Mesenchymal stem cell (in vitro differentiated cells and primary cell): ENCODE data around the gene ACACA.

Source experiments
- DNase-seq: peaks from one replicate; pipeline ENCODE4 v3.0.0-alpha.2; 2013
- H2AFZ ChIP-seq: one replicate; pipeline ENCODE4 v1.6.1; 2013; ENCODE audit warnings: low read depth, mild to moderate bottlenecking, control low read depth, inconsistent platforms, low read length, moderate library complexity
- H2AK5ac ChIP-seq: 2 replicates; pipeline ENCODE4 v1.6.1; 2013; ENCODE audit warnings: low read length, moderate library complexity, mild to moderate bottlenecking, inconsistent platforms; ENCODE audit not compliant: severe bottlenecking
- H2BK120ac ChIP-seq: one replicate; pipeline ENCODE4 v1.6.1; 2013; ENCODE audit warnings: low read depth, mild to moderate bottlenecking, inconsistent platforms, low read length, moderate library complexity
- H2BK12ac ChIP-seq, 2 experiments: one replicate each; pipeline ENCODE4 v1.6.1; 2013; ENCODE audit warnings: inconsistent platforms in 2 of 2, low read length in 2 of 2, mild to moderate bottlenecking in 2 of 2, moderate library complexity in 2 of 2, control low read depth in 1 of 2
- H2BK15ac ChIP-seq: one replicate; pipeline ENCODE4 v1.6.1; 2013; ENCODE audit warnings: mild to moderate bottlenecking, low read depth, inconsistent platforms; ENCODE audit not compliant: poor library complexity, severe bottlenecking
- H2BK5ac ChIP-seq: 2 replicates; pipeline ENCODE4 v1.6.1; 2013; ENCODE audit warnings: low read depth, mild to moderate bottlenecking, low read length, control low read depth, inconsistent platforms; ENCODE audit not compliant: poor library complexity, severe bottlenecking
- H3K14ac ChIP-seq, 2 experiments: one replicate each; pipeline ENCODE4 v1.6.1; 2013; ENCODE audit warnings: inconsistent platforms in 2 of 2, low read length in 2 of 2, control low read depth in 1 of 2, mild to moderate bottlenecking in 1 of 2, moderate library complexity in 1 of 2
- H3K18ac ChIP-seq, 2 experiments: one replicate each; pipeline ENCODE4 v1.6.1; 2013; ENCODE audit warnings: inconsistent platforms in 2 of 2, low read length in 2 of 2, control low read depth in 1 of 2, low read depth in 1 of 2, mild to moderate bottlenecking in 1 of 2
- H3K23ac ChIP-seq, 2 experiments: one replicate each; pipeline ENCODE4 v1.6.1; 2013; ENCODE audit warnings: inconsistent platforms in 2 of 2, low read length in 2 of 2, mild to moderate bottlenecking in 2 of 2, moderate library complexity in 2 of 2, control low read depth in 1 of 2
- H3K27ac ChIP-seq: 2 replicates; pipeline ENCODE4 v1.5.1; 2013; ENCODE audit warnings: mild to moderate bottlenecking, moderate library complexity, low read length, control low read depth, inconsistent platforms; ENCODE audit not compliant: poor library complexity, severe bottlenecking
- H3K27me3 ChIP-seq, 2 experiments: 2 replicates each; pipeline versions ENCODE4 v1.6.1 to v1.7.0; 2013; ENCODE audit warnings: low read length in 2 of 2, mild to moderate bottlenecking in 2 of 2, moderate library complexity in 2 of 2, control low read depth in 1 of 2, inconsistent platforms in 1 of 2; ENCODE audit not compliant: control insufficient read depth in 1 of 2, insufficient read depth in 1 of 2
- H3K36me3 ChIP-seq, 2 experiments: 2 replicates each; pipeline versions ENCODE4 v1.6.1 to v1.7.0; 2013; ENCODE audit warnings: low read length in 2 of 2, control low read depth in 1 of 2, inconsistent platforms in 1 of 2, low read depth in 1 of 2, mild to moderate bottlenecking in 1 of 2; ENCODE audit not compliant: insufficient read depth in 2 of 2, control insufficient read depth in 1 of 2
- H3K4ac ChIP-seq, 2 experiments: one replicate each; pipeline ENCODE4 v1.6.1; 2013; ENCODE audit warnings: inconsistent platforms in 2 of 2, low read length in 2 of 2, mild to moderate bottlenecking in 2 of 2, moderate library complexity in 2 of 2, control low read depth in 1 of 2, low read depth in 1 of 2
- H3K4me1 ChIP-seq: 2 replicates; pipeline ENCODE4 v1.6.1; 2013; ENCODE audit warnings: low read depth, low read length, control low read depth; ENCODE audit not compliant: control insufficient read depth, insufficient read depth
- H3K4me2 ChIP-seq: 2 replicates; pipeline ENCODE4 v1.6.1; 2013; ENCODE audit warnings: low read length, mild to moderate bottlenecking, inconsistent platforms; ENCODE audit not compliant: poor library complexity, severe bottlenecking
- H3K4me3 ChIP-seq, 2 experiments: 2 replicates each; pipeline versions ENCODE4 v1.5.1 to v1.7.0; 2013; ENCODE audit warnings: low read length in 2 of 2, mild to moderate bottlenecking in 2 of 2, control low read depth in 1 of 2, low read depth in 1 of 2; ENCODE audit not compliant: insufficient read depth in 1 of 2
- H3K79me1 ChIP-seq: replicated peaks from 2 replicates; pipeline ENCODE4 v1.6.1; 2013; ENCODE audit warnings: mild to moderate bottlenecking, control low read depth, low read length, inconsistent platforms; ENCODE audit not compliant: poor library complexity, severe bottlenecking
- H3K9ac ChIP-seq: 2 replicates; pipeline ENCODE4 v1.7.0; 2013; ENCODE audit warnings: mild to moderate bottlenecking, low read length, moderate library complexity
- H3K9me3 ChIP-seq: 2 replicates; pipeline ENCODE4 v1.7.0; 2013; ENCODE audit warnings: mild to moderate bottlenecking, low read length; ENCODE audit not compliant: control insufficient read depth
- H4K8ac ChIP-seq: one replicate; pipeline ENCODE4 v1.6.1; 2013; ENCODE audit warnings: inconsistent platforms, mild to moderate bottlenecking, low read length, moderate library complexity
- H4K91ac ChIP-seq: one replicate; pipeline ENCODE4 v1.6.1; 2013; ENCODE audit warnings: mild to moderate bottlenecking, low read length, inconsistent platforms
- WGBS: methylation state at CpG from one replicate; pipeline ENCODE4 v1.1.7; 2013; ENCODE audit warnings: mixed read lengths; 5-methylcytosine and 5-hydroxymethylcytosine counted together

The ACACA gene

DNA sequence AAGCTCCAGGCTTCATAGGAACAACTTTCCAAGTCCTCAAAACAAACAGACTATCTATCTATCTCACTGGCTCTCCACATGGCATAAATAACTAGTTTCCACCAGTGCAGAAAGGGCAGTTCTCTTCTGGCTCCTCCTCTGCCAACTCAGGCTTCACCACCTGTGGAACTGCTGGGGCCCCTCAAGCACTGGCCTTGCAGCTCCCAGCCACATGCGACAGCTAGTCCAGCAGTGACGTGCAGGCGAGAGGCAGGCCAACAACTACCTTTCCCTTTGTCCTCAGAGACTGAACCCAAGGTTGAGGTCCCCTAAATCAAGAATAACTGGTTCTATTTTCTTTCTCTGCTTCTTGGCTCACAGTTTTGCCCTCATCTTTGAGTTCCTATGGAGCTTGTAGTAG, 320.3 kb downstream of the ACACA start:
- H3K27me3 ChIP-seq, result no peaks in the 10 kb centered on the region
- no peak overlapping the region for H3K27ac ChIP-seq
- no peak overlapping the region for H2BK5ac ChIP-seq
- 94% methylated on average over 3 of the region's 3 CpGs for WGBS
- no peak overlapping the region for H4K91ac ChIP-seq
- no peak for DNase-seq
- peaks cover 37 to 78% of the 10 kb centered on the region in 2 experiments for H3K36me3 ChIP-seq
- peak overlapping the region in 1 of 2 experiments; percentile 18 for H2BK12ac ChIP-seq
- no peak overlapping the region for H3K9ac ChIP-seq
- no peak overlapping the region for H3K4me2 ChIP-seq
- H3K79me1 ChIP-seq, result no peaks in the 10 kb centered on the region
- no peak overlapping the region for H2AK5ac ChIP-seq
- H2BK120ac ChIP-seq, result no peak overlapping the region
- no peaks in the 10 kb centered on the region for H3K9me3 ChIP-seq
- no peak overlapping the region for H3K14ac ChIP-seq
- H3K18ac ChIP-seq, result no peak overlapping the region
- H3K4me1 ChIP-seq, result no peaks in the 10 kb centered on the region
- H2AFZ ChIP-seq, result no peak overlapping the region
- no peak overlapping the region for H2BK15ac ChIP-seq
- no peak overlapping the region for H3K23ac ChIP-seq
- H4K8ac ChIP-seq, result no peak overlapping the region
- no peak overlapping the region for H3K4ac ChIP-seq
- H3K4me3 ChIP-seq, result no peak overlapping the region

DNA sequence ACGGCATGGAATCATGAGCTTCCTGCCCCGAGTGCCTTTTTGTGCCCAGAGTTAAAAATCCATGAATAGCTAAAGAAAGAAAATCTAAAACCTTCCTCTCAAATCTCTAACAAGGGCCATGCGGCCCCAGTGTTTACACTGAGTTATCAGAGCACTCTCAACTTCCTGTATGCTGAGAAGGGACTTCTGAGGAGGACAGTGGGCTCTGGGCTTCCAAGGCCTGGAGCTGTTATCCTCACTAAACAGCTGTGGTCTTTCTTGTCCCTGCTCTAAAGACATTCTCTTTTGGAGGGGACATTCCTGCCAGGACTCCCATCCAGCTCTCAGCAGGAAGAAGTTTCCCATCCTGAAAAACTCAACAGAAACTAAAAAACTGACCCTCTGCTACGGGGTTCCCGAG, 322.3 kb downstream of the ACACA start:
- no peak overlapping the region for H3K27ac ChIP-seq
- no peak overlapping the region for H2BK15ac ChIP-seq
- peak overlapping the region in 1 of 2 experiments; percentile 49 for H3K14ac ChIP-seq
- peaks cover 4% of the 10 kb centered on the region for H3K9me3 ChIP-seq
- no peak overlapping the region for H3K4me2 ChIP-seq
- H4K91ac ChIP-seq, result no peak overlapping the region
- no peak overlapping the region for H2BK12ac ChIP-seq
- no peak overlapping the region for H3K4me3 ChIP-seq
- peak overlapping the region in 1 of 2 experiments; percentile 26 for H3K18ac ChIP-seq
- no peak overlapping the region for H3K9ac ChIP-seq
- H3K79me1 ChIP-seq, result no peaks in the 10 kb centered on the region
- no peaks in the 10 kb centered on the region for H3K4me1 ChIP-seq
- H3K4ac ChIP-seq, result peak overlapping the region in 1 of 2 experiments; percentile 20
- no peak overlapping the region for H2BK5ac ChIP-seq
- no peak overlapping the region for H2AFZ ChIP-seq
- H4K8ac ChIP-seq, result no peak overlapping the region
- no peaks in the 10 kb centered on the region for H3K27me3 ChIP-seq
- peaks cover 37 to 58% of the 10 kb centered on the region in 2 experiments for H3K36me3 ChIP-seq
- no peak overlapping the region for H3K23ac ChIP-seq
- H2AK5ac ChIP-seq, result no peak overlapping the region
- WGBS, result 59% methylated on average over 5 of the region's 5 CpGs
- H2BK120ac ChIP-seq, result no peak overlapping the region
- peak; percentile 35 for DNase-seq

DNA sequence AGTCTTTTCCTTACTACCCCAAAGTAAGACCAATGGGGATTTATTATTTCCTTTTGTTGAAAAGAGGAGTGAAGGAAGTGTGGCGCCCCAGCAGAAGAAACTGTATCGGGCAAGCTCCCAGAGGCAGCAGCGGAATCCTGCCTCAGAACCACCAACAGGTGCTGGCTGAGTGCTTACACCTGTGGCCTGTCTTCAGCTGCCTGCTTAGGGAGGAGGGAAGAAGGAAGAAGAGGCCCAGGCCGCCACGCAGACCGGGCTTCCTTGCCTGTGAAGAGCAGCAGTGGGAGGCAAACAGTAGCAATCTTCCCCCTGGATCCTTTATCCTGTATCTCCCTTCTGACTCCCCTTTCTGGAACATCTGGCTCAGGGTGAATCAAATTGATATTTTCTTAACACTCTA, 323.2 kb downstream of the ACACA start:
- H3K4me3 ChIP-seq, result no peak overlapping the region
- H2BK5ac ChIP-seq, result no peak overlapping the region
- no peak overlapping the region for H3K14ac ChIP-seq
- H3K4ac ChIP-seq, result no peak overlapping the region
- no peak overlapping the region for H3K27ac ChIP-seq
- DNase-seq, result no peak
- no peaks in the 10 kb centered on the region for H3K79me1 ChIP-seq
- no peak overlapping the region for H3K4me2 ChIP-seq
- no peak overlapping the region for H2AFZ ChIP-seq
- H2BK120ac ChIP-seq, result no peak overlapping the region
- WGBS, result 100% methylated on average over 4 of the region's 6 CpGs
- no peaks in the 10 kb centered on the region for H3K4me1 ChIP-seq
- H4K91ac ChIP-seq, result no peak overlapping the region
- no peak overlapping the region for H3K23ac ChIP-seq
- H3K27me3 ChIP-seq, result no peaks in the 10 kb centered on the region
- no peak overlapping the region for H2BK12ac ChIP-seq
- H3K9me3 ChIP-seq, result peaks cover 8% of the 10 kb centered on the region
- H4K8ac ChIP-seq, result peak overlapping the region; percentile 19
- peaks cover 31 to 49% of the 10 kb centered on the region in 2 experiments for H3K36me3 ChIP-seq
- H2BK15ac ChIP-seq, result peak overlapping the region; percentile 26
- no peak overlapping the region for H2AK5ac ChIP-seq
- no peak overlapping the region for H3K18ac ChIP-seq
- no peak overlapping the region for H3K9ac ChIP-seq

DNA sequence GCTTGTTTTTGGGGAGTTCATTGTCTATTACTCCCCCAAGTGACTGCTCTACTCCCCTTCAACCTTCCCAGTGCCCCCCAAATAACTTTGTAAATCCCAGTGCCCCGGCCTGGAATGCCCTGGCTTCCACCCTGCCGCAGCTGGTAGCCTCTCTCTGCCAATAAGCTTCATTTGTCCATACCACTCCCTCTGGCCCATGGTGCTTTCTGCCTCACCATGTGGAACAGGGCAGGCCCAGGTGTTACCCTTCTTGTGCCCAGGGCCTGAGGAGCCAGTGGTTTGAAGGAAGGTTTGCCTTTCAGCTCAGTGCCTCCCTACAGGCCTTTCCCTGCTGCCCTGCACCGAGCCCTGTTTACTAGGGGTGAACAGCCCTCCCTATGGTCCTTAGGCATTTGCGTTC, 323.7 kb downstream of the ACACA start:
- peaks cover 31 to 44% of the 10 kb centered on the region in 2 experiments for H3K36me3 ChIP-seq
- WGBS, result 96% methylated on average over 4 of the region's 4 CpGs
- no peak overlapping the region for H2BK15ac ChIP-seq
- H3K27ac ChIP-seq, result no peak overlapping the region
- H3K4me2 ChIP-seq, result no peak overlapping the region
- H3K4me1 ChIP-seq, result no peaks in the 10 kb centered on the region
- H3K14ac ChIP-seq, result no peak overlapping the region
- H4K8ac ChIP-seq, result no peak overlapping the region
- H2AFZ ChIP-seq, result no peak overlapping the region
- H2BK5ac ChIP-seq, result no peak overlapping the region
- no peak overlapping the region for H3K4me3 ChIP-seq
- H2BK12ac ChIP-seq, result peak overlapping the region in 1 of 2 experiments; percentile 43
- no peak overlapping the region for H3K23ac ChIP-seq
- H3K4ac ChIP-seq, result no peak overlapping the region
- no peaks in the 10 kb centered on the region for H3K79me1 ChIP-seq
- peaks cover 8% of the 10 kb centered on the region for H3K9me3 ChIP-seq
- no peak overlapping the region for H2BK120ac ChIP-seq
- H3K9ac ChIP-seq, result no peak overlapping the region
- H2AK5ac ChIP-seq, result no peak overlapping the region
- peak overlapping the region in 1 of 2 experiments; percentile 34 for H3K18ac ChIP-seq
- peak overlapping the region; percentile 14 for H4K91ac ChIP-seq
- H3K27me3 ChIP-seq, result no peaks in the 10 kb centered on the region
- no peak for DNase-seq
